ENCODE data around the gene CSRP1. TPM values are rescaled to one million over a fixed set of nuclear protein-coding genes. Genes with fewer than 3 reads are reported as not detected.

The CSRP1 gene
- total RNA-seq, 1 donor from 2014 or later: 91.8 TPM

DNA sequence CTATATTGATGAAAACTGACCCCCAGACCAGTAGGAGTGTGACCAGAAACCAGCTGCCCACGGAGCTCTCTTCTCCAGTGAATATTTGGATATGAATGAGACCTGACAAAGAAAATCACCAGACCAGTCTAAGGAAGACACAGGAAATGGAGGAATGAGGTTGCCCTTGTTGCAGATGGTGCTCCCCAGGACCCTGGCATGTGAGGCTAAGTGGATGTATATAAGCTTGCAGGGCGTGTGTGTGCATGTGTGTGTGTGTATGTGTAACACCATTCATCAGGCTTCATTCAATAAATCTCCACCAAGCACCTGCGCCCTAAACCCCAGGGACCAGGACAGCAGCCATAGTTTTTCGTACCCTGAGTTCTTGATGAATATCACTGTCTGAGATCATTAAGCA lies 52.3 kb downstream of the CSRP1 start:
- DNase-seq: no peak

DNA sequence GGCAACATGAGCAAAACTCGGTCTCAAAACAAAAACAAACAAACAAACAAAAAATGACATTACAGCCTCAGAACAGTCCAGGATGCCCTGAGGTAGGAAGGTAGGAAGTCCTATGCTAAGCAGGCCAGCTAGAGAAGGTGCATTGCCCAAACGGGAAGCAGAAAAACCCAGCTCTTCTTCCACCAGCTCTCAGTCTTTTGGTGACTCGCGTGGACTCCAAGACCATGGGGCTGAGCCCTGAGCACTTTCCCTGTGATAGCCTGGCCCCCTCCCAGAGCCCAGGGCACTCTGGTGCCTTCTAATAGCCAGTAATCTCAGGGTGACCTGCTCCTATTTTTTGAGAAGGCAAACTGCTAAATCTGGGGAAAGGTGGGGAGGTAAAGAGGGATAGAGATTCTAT lies 54.1 kb downstream of the CSRP1 start:
- DNase-seq: no peak

DNA sequence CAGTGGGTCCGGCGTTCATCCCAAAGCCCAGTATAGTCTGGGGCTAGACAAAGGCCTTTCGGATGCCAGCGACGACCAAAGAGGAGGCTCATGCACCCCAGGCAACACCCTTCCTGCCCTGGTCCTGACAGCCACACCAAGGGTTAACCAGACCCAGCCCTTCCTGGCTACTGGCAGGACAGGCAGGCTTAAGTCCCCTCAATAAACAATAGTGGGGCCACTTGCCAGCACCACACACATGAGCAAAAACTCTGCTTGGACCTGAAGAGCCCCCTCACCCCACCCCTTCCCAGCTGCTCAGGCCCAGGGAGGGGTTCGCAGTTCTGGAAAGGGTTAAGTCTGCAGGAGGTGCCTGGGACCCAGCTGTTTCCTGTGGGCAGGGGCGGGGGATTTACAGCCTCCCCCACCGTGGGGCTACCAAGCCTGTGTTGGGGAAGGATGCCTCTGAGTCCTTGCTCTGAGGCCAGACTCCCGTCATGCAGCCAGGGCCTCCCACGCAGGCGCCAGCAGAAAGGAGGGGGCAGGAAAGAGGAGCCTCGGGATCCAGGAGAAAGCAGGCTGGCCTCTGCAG lies 56.1 kb downstream of the CSRP1 start:
- peak; percentile 69 for DNase-seq

DNA sequence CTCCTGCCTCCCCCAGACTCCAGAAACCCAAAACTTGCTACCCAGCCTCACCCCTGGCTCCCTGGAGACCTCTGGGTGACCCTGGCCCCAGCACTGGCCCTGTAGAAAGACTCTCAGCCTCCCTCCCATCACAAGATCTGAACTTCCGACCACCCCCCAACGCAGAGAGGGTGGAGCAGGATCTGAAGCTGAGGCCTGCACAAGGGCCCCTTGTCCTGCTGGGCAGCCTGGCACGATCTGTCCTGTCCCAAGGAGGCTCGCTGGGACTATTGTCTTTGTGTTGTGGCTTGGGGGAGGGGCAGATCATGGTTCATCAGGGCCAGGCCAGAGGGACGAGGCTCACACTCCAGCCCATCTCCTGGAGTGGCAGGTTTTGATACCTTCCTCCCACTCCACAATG lies 57.9 kb downstream of the CSRP1 start:
- DNase-seq: no peak

DNA sequence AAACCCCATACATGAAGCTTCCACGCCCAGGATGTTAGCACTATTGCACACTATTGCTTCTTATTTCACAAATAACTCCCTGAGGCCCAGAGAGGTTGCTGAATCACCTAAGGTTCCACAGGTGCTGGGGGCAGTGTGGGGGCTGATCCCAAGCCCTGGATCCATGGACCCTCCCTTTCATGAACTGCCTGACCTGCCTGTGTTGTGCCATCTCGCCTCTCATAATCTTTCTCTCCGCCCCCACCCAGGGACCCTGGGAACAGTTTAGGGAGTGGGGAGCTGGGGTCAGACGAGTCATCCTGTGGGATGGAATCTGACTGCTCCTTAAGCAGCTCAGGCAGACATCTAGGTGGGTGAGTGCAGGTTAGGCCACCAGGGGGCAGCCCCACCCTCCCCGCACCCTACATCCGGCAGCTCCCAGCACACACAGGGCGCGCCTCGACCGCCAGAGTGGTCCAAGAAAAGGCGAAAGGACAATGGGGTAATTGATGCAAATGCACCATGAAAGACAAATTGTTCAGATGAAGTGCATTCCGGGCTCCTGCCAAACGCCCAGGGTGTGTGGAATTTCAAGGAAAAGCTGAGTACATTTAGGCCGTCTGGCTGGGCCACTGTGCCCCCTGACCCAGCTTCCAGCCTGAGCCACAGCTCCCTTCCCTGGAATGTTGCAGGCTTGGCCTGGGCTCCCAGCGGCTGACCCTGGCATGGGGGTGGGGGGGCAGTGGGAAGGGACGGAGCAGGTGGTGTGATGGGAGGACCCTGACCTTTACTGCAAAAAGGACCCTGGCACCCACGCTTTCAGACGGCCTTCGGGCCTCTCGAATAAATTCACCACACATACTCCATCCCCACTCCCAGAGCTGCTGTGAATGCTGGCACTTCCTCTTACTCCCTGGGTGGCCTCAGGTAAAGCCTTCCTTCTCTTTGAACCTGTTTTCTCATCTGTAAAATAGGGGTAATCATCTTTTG lies 58.7 kb downstream of the CSRP1 start:
- DNase-seq: no peak

DNA sequence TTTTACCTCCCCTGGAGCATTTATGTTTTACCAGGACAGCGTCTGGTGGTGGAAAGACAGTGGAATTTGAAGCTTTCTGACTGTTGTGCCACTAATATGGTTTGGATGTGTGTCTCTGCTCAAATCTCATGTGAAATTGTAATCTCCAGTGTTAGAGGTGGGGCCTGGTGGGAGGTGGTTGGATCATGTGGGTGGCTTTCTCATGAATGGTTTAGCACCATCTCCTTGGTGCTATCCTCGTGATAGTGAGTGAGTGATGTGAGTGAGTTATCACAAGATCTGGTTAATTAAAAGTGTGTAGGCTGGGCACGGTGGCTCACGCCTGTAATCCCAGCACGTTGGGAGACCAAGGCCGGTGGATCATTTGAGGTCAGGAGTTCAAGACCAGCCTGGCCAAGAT lies 61.6 kb downstream of the CSRP1 start:
- DNase-seq: no peak

DNA sequence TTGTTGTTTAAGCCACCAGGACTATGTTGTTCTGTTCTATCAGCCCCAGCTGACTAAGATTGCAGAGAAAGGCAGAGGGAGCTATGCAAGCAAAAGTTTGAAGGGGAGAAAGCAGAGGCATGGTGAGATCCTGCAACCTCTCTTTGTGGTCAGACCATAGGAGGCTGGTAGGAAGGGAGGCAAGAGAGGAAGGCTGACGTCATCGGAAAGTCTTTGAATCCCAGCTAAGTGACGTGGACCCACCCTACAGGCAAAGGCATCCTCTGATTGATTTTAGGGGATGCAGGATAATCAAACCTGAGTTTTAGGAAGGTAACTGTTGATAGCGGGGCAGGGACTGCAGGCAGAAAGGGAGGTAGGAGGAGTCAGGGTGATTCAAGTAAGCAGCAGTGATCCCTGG lies 62.1 kb downstream of the CSRP1 start:
- no peak for DNase-seq

DNA sequence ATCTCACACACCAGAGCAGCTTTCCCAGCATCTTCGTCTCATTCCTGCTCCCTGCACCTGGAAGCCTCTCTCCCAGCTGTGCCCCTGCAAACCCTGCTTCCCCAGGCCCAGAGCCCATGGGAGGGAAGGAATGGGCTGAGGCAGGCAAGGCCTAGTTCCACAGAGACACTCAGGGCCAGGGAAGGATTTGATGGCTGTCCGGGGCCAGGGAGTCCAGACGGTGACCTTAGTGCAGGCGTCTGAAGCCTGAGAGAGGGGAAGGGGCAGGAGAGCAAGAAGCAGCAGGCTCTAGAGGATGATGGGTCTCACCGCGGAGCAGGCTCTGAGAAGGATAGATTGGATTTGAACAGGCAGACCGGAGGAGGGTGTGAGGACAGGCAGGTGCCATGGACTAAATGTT lies 63.2 kb downstream of the CSRP1 start:
- no peak for DNase-seq

DNA sequence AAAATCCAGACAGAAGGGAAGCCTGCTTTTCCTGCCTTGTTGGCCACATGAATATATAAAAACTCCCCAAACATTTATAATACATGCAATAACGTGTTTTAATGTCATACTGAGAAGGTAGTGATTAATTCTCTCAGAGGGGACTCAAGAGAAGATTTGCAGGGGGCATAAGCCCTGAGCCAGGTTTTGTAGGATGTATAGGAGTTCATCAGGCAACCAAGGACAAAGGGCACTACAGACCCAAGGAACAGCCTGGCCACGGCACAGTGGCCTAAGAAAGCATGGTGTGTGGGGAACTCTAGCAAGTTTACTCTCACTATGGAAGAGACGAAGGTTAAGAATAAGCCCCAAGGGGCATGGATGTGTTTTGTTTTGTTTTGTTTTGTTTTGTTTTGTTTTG lies 70.0 kb downstream of the CSRP1 start:
- DNase-seq: no peak

DNA sequence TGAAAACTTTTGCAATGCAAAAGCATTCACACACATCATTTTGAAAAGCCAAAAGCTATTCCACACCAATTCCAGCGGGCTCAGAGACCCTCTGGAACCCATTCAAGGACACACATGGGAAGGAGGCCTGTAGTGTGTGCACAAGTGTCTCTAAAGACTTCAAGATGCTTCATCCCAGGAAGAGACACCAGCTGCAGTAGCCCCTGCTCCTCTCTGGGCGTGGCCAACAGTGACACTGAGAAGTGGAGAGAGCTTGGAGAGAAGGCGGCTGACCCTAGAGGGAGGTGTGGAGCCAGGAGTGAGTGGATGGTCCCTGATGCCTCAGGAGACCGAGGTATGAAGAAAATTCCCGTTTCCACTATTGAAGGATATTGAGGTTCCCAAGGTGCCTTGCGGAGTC lies 70.5 kb downstream of the CSRP1 start:
- no peak for DNase-seq

DNA sequence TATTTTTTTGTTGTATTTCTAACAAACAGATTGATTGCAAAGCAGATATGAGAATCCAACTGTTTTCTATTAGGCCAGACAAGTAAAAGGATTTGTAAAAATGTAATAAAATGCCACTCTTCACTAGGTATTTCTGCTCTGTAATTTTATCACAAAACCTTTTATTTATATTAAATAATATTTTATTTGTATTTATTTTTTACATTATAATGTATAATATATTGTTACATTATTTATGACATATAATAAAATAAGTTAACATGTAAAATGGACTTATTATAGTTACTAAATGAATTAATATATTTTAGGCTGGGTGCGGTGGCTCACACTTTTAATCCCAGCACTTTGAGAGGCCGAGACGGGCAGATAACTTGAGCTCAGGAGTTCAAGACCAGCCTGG lies 72.7 kb downstream of the CSRP1 start:
- no peak for DNase-seq

DNA sequence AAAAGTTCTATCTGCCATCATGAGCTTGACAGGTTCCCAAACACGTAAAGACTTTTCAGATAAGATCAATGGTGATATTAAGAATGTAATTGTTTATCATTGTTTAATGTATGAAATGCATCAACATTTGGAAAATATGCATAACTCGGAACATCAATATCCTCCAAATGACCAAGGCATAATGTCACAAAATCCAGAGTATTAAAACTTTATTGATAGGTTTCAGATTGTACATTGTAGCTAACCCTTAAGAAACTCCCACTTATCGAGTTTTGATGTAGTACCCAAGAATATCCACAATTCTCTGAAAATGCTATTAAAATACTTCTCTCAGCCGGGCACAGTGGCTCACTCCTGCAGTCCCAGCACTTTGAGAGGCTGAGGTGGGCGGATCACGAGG lies 73.3 kb downstream of the CSRP1 start:
- DNase-seq: no peak

Other genes with a start within 250 kb of the CSRP1 start
- 151 TPM for gene PKP1, start 223.6 kb downstream of the CSRP1 start, total RNA-seq
- gene TNNT2, start 129.4 kb downstream of the CSRP1 start, total RNA-seq: 9.7 TPM
- gene LAD1, start 107.8 kb downstream of the CSRP1 start, total RNA-seq: 35.7 TPM
- gene TNNI1, start 85.4 kb downstream of the CSRP1 start, total RNA-seq: 49.3 TPM
- 29.3 TPM for gene PHLDA3, start 37.9 kb downstream of the CSRP1 start, total RNA-seq
- gene NAV1, start 32.0 kb upstream of the CSRP1 start, total RNA-seq: 19.4 TPM

Data from skin of body (tissue), 2 donors.